Measurements from ENCODE around the gene CLTA.
"Not testable (repeated sequence)": the region's sequence is repeated elsewhere in the genome, so short reads cannot be mapped to it uniquely, and the experiment has no call there.

GRCh38 chr9:36160126-36160525 lies 30.6 kb upstream of the CLTA start:
- TF ChIP-seq CTCF, EP300, POLR2A (IDR thresholded peaks at IDR 0.05): not testable (repeated sequence)

All from ovary (tissue), 3 donors.